H54 (cell line): ENCODE measurements around the gene PLEKHM3.

Source experiments
- DNase-seq: peaks from one replicate; pipeline ENCODE4 v3.0.0; 2011; ENCODE audit warnings: low spot score, mixed read lengths; ENCODE audit not compliant: insufficient read length
- FAIRE-seq: peaks from 3 replicates; lab custom pipeline; 2011; peaks lifted over from hg19 to GRCh38; lab: Jason Lieb, UNC
- POLR2A ChIP-seq: IDR thresholded peaks from 2 replicates; pipeline ENCODE4 v1.6.1; 2011; ENCODE audit warnings: low read depth, mild to moderate bottlenecking, low read length

The PLEKHM3 gene

DNA sequence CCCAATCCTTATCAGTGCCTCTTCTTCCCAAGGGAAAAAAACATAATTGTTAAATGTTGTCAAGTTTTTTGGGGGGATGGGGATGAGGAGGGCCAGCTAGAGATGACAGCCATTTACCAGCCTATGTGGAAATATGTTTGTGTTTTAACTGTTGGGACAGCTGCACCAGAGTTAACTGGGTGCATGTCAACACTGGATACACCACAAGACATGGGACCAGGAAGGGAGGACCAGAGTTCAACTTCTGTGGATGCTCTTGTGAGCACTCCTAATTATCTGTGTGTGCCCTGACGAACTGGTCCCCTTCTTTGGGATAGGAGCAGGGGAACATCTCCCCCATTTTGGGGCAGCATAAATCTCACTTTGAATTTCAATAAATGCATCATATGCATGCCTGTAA is 189.5 kb downstream of the PLEKHM3 start:
- no peak for TF ChIP-seq POLR2A
- FAIRE-seq: no peak
- DNase-seq: no peak

GRCh38 chr2:207833251-207833751 is 192.0 kb downstream of the PLEKHM3 start:
- no peak for TF ChIP-seq POLR2A
- no peak for FAIRE-seq
- no peak for DNase-seq

GRCh38 chr2:207831584-207832248 is 193.6 kb downstream of the PLEKHM3 start:
- FAIRE-seq: no peak
- no peak for TF ChIP-seq POLR2A
- no peak for DNase-seq

GRCh38 chr2:207830778-207831438 is 194.4 kb downstream of the PLEKHM3 start:
- no peak for TF ChIP-seq POLR2A
- FAIRE-seq (no peak), DNase-seq (no peak)

GRCh38 chr2:207828361-207829057 is 196.8 kb downstream of the PLEKHM3 start:
- TF ChIP-seq POLR2A: no peak
- FAIRE-seq (no peak), DNase-seq (no peak)

GRCh38 chr2:207825978-207826377 is 199.3 kb downstream of the PLEKHM3 start:
- no peak for TF ChIP-seq POLR2A
- DNase-seq (no peak), FAIRE-seq (no peak)

- no peak for FAIRE-seq
- DNase-seq: no peak
- no peak for TF ChIP-seq POLR2A
These were observed 200.0 kb downstream of the PLEKHM3 start for GRCh38 chr2:207825045-207825954.

- DNase-seq (no peak), FAIRE-seq (no peak)
- no peak for TF ChIP-seq POLR2A
These were observed 201.5 kb downstream of the PLEKHM3 start for GRCh38 chr2:207823865-207824264.

DNA sequence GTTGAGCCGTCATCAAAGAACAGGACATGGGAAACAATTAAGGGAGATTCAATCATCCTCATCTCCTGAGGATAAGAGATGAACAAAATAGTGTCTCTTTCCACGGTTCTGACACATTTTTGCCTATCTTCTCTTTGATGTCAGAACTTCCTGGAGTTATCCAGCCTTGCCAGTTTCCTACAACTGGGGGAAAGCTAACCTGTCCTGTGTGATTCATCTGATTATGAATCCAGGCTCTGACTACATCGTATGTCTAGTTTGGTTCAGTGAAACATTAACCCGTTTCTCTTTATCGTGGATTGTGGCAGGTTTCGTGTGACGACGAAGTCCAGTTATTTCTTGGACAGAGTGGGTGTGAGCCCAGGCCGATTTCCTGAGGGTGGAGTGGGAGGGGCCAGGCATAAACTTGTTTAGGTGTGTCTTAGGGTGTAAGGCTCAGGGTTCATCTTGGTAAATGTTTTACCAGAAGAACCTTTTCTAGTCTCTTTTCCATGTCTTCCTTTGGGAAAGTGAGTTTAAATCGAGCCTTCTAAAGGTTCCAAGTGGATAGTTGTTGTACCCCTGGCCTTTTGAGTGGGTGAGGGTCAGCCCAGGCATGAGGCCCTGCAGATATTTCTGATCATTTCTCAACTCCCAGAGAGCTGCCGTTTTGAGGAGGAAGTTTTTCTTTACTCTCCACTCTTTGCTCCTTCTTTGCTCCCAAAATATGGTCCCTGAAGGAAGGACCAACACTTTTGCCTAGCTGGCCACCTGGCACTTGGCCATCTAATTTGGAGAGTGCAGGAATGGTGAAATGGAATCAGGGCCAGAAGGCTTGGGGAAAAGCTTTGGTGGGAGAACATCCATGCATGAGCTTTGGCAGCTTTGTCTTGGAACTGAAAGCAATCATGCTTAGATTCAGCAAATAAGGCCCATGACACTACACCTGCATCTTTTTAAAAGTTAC is 205.2 kb downstream of the PLEKHM3 start:
- DNase-seq (no peak), FAIRE-seq (no peak)
- TF ChIP-seq POLR2A: no peak

GRCh38 chr2:207819021-207819797 is 206.1 kb downstream of the PLEKHM3 start:
- no peak for TF ChIP-seq POLR2A
- FAIRE-seq: no peak
- DNase-seq: no peak

GRCh38 chr2:207816546-207816945 is 208.8 kb downstream of the PLEKHM3 start:
- TF ChIP-seq POLR2A: no peak
- DNase-seq (no peak), FAIRE-seq (no peak)

GRCh38 chr2:207815254-207815653 is 210.1 kb downstream of the PLEKHM3 start:
- no peak for TF ChIP-seq POLR2A
- DNase-seq (no peak), FAIRE-seq (no peak)
